Measurements from ENCODE around the gene RUBCN.

DNA sequence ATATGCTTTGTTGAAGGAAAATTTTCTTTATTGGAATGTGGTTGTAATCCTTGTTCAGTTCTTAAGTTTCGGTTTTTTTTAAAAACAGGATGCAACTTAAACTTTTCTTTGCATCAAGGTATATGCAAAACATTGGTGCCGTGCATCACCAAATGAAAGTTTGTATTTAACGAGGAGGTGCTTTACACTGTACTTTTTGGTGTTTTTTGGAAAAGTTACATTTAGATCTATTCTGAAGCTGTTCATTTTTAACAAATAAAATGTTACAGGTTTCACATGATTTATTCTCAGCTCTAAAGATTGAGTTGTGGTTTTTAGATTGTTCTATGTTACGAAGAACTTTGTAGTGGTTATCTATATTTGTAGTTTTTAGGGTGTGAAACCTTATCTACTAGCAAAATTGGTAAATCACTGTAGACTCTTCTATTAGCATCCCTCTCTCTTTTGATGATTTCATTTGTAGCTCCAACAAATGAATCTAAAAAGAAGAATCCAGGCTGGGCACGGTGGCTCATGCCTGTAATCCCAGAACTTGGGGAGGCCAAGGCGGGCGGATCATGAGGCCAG lies 47.4 kb upstream of the RUBCN start:
- TF ChIP-seq EZH2phosphoT487 (IDR thresholded peaks at IDR 0.05; ENCODE audit: borderline replicate concordance, low read length), result no peak
- TF ChIP-seq, protein P1, sequence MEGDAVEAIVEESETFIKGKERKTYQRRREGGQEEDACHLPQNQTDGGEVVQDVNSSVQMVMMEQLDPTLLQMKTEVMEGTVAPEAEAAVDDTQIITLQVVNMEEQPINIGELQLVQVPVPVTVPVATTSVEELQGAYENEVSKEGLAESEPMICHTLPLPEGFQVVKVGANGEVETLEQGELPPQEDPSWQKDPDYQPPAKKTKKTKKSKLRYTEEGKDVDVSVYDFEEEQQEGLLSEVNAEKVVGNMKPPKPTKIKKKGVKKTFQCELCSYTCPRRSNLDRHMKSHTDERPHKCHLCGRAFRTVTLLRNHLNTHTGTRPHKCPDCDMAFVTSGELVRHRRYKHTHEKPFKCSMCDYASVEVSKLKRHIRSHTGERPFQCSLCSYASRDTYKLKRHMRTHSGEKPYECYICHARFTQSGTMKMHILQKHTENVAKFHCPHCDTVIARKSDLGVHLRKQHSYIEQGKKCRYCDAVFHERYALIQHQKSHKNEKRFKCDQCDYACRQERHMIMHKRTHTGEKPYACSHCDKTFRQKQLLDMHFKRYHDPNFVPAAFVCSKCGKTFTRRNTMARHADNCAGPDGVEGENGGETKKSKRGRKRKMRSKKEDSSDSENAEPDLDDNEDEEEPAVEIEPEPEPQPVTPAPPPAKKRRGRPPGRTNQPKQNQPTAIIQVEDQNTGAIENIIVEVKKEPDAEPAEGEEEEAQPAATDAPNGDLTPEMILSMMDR (IDR thresholded peaks at IDR 0.05; ENCODE audit: low read depth, low read length, poor library complexity, severe bottlenecking), result no peak

All from DOHH2 (cell line).